Vagina (tissue), 2 donors: ENCODE results near the gene ACY1. TPM values are rescaled to one million over a fixed set of nuclear protein-coding genes. Genes with fewer than 3 reads are reported as not detected.

Experiments
- DNase-seq, 2 donors: peaks; one replicate each; pipeline ENCODE4 v3.0.0-alpha.2; 2017; ENCODE audit errors: extremely low spot score in 2 of 2
- H3K27ac ChIP-seq: fragments of 200-600 bp; sonication (generic); one replicate; pipeline ENCODE4 v1.5.1; 2019
- H3K27me3 ChIP-seq: fragments of 200-600 bp; sonication (generic); one replicate; pipeline ENCODE4 v1.5.1; 2019
- H3K36me3 ChIP-seq, 2 donors: fragments of 200-600 bp; sonication (generic); one replicate each; pipeline ENCODE4 v1.5.1; 2017 to 2019
- H3K4me1 ChIP-seq: fragments of 200-600 bp; sonication (generic); one replicate; pipeline ENCODE4 v1.5.1; 2019
- H3K4me3 ChIP-seq, 2 donors: fragments of 200-600 bp; sonication (generic); 1 replicate in 1 of 2; 2 replicates in 1 of 2; pipeline ENCODE4 v1.5.1; 2016 to 2019
- H3K9me3 ChIP-seq: fragments of 200-600 bp; sonication (generic); one replicate; pipeline ENCODE4 v1.5.1; 2019
- POLR2A ChIP-seq, 2 donors: fragments of 450-650 bp; IDR thresholded peaks; one replicate each; pipeline ENCODE4 v1.6.1; 2017; ENCODE audit warnings: antibody characterized with exemption in 2 of 2, mild to moderate bottlenecking in 2 of 2, moderate library complexity in 2 of 2
- POLR2AphosphoS5 ChIP-seq, 2 donors: sonication (generic); formaldehyde crosslinking; IDR thresholded peaks; one replicate each; pipeline ENCODE4 v1.9.0; 2017; ENCODE audit warnings: antibody characterized with exemption in 2 of 2, mild to moderate bottlenecking in 2 of 2, low read depth in 1 of 2; ENCODE audit not compliant: insufficient read depth in 1 of 2
- intact Hi-C: fragments of 100-400 bp; cut with DNase I; formaldehyde crosslinking; loops from one replicate; pipeline ENCODE4 v1.15.1; 2023
- total RNA-seq: library from RNA; depleted of rRNA; stranded (reverse); fragments of >200 nt; gene quantifications from one replicate; pipeline ENCODE4 v1.2.3, GENCODE V29; 2016
- TF ChIP-seq, protein P1 (sequence below), 3 experiments: fragments of 450-650 bp in 2 of 3; fragments of 200-600 bp in 1 of 3; sonication (generic) in 1 of 3; IDR thresholded peaks; one replicate each; pipeline ENCODE4 v1.5.1; 2017 to 2019; ENCODE audit warnings: antibody characterized with exemption in 3 of 3, mild to moderate bottlenecking in 2 of 3, moderate library complexity in 2 of 3

ACY1 gene
- total RNA-seq, 1 donor from 2014 or later, result 29.7 TPM

DNA sequence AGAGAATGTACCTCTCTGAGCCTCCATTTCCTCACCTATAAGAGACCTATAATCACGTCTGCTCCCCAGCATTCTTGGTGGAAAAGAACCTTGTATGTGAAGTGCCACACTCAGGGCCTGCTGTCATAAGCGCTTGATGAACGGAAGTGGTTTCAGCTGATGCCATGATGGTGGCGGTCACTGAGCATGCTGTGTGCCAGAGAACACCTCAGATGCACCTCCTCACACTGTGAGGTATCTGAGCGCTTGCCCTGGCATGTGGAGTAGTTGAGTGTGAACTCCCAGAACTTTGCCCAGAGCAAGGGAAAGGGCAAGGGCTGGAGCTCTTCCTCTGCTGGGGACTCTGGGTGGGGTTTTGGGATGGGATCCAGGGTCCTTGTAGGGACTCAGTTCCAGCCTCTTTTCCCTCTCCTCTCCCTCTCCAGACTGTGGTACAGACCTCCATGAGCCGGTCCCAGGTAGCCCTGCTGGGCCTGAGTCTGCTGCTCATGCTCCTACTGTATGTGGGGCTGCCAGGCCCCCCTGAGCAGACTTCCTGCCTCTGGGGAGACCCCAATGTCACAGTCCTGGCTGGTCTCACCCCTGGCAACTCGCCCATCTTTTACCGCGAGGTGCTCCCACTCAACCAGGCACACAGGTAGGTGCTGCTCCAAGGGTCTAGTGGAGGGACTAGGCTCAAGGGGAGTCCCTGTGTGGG is 5.7 kb upstream of the ACY1 start:
- no peak for DNase-seq
- Histone ChIP-seq H3K4me1 (peaks cover 42% of the 10 kb centered on the region), H3K4me3 (no peak overlapping the region), H3K27ac (no peak overlapping the region), H3K27me3 (no peaks in the 10 kb centered on the region), H3K9me3 (no peaks in the 10 kb centered on the region), H3K36me3 (no peaks in the 10 kb centered on the region)
- no peak for TF ChIP-seq POLR2A (IDR thresholded peaks at IDR 0.05)
- no peak for TF ChIP-seq POLR2AphosphoS5 (IDR thresholded peaks at IDR 0.05; ENCODE audit: insufficient read depth in 1 of 2, low read depth in 1 of 2)
- TF ChIP-seq, protein P1, sequence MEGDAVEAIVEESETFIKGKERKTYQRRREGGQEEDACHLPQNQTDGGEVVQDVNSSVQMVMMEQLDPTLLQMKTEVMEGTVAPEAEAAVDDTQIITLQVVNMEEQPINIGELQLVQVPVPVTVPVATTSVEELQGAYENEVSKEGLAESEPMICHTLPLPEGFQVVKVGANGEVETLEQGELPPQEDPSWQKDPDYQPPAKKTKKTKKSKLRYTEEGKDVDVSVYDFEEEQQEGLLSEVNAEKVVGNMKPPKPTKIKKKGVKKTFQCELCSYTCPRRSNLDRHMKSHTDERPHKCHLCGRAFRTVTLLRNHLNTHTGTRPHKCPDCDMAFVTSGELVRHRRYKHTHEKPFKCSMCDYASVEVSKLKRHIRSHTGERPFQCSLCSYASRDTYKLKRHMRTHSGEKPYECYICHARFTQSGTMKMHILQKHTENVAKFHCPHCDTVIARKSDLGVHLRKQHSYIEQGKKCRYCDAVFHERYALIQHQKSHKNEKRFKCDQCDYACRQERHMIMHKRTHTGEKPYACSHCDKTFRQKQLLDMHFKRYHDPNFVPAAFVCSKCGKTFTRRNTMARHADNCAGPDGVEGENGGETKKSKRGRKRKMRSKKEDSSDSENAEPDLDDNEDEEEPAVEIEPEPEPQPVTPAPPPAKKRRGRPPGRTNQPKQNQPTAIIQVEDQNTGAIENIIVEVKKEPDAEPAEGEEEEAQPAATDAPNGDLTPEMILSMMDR (IDR thresholded peaks at IDR 0.05), result no peak
- intact Hi-C loops, result no loop called here

DNA sequence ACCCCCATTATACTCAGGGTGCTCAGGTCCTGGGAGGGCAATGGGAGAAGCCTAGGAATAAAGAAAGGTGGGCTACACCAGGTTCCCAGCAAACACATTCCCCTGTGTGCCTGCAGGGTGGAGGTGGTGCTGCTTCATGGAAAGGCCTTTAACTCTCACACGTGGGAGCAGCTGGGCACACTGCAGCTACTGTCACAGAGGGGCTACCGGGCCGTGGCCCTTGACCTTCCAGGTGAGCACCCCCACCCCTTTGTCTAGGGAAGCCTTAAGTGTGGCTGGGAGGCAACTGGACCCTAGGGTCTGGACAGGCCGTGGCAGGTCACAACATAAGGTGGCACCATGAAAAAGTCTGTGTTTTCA is 5.2 kb upstream of the ACY1 start:
- Histone ChIP-seq H3K27me3 (no peaks in the 10 kb centered on the region), H3K36me3 (no peaks in the 10 kb centered on the region), H3K27ac (no peak overlapping the region), H3K4me3 (no peak overlapping the region), H3K4me1 (peaks cover 43% of the 10 kb centered on the region), H3K9me3 (no peaks in the 10 kb centered on the region)
- no peak for DNase-seq
- intact Hi-C loops, result no loop called here
- TF ChIP-seq POLR2AphosphoS5 (IDR thresholded peaks at IDR 0.05; ENCODE audit: insufficient read depth in 1 of 2, low read depth in 1 of 2) (no peak), POLR2A (IDR thresholded peaks at IDR 0.05) (no peak)
- TF ChIP-seq, protein P1 (IDR thresholded peaks at IDR 0.05), result no peak

DNA sequence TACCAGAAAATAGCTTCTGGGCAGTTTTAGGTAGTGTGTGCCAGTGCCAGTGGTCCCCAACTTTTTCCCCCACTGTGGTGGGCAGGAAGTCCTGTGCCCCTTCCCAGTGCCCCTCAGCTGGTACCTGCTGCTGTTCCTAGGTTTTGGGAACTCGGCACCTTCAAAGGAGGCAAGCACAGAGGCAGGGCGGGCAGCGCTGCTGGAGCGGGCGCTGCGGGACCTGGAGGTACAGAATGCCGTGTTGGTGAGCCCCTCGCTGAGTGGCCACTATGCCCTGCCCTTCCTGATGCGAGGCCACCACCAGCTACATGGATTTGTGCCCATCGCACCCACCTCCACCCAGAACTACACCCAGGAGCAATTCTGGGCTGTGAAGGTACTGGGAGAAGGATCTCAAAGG is 3.1 kb upstream of the ACY1 start:
- no peaks in the 10 kb centered on the region for H3K36me3 ChIP-seq
- H3K9me3 ChIP-seq, result no peaks in the 10 kb centered on the region
- no peak for DNase-seq
- intact Hi-C loops, result no loop called here
- no peak overlapping the region for H3K27ac ChIP-seq
- TF ChIP-seq POLR2AphosphoS5 (IDR thresholded peaks at IDR 0.05; ENCODE audit: insufficient read depth in 1 of 2, low read depth in 1 of 2) (no peak), POLR2A (IDR thresholded peaks at IDR 0.05) (no peak)
- TF ChIP-seq, protein P1 (IDR thresholded peaks at IDR 0.05), result no peak
- H3K27me3 ChIP-seq, result no peaks in the 10 kb centered on the region
- peaks cover 35% of the 10 kb centered on the region for H3K4me1 ChIP-seq
- no peak overlapping the region for H3K4me3 ChIP-seq

DNA sequence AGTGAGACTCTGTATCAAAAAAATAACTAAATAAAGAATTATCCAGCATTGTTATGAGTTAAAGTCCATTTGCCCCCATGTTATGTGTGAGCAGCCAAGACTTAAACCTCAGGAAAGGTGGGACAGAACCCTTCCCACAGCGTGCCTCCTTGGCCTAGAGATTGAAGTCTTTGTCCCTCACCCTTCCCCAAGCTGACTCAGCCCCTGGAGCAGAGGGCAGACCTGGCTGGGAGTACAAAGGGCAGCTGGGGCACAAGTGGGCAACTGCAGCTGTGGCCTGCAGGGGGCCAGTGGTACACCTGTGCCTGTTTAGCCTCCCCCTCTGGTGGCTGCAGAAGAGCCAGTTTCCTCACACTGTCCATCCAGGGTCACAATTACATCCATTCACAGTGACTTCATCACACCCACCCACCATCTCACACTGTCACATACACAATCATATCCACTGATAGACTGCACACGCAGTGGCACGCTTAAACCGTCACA is 940 bp upstream of the ACY1 start:
- intact Hi-C loops, result no loop called here
- H3K9me3 ChIP-seq, result no peaks in the 10 kb centered on the region
- peak overlapping the region; percentile 91 for H3K27ac ChIP-seq
- no peaks in the 10 kb centered on the region for H3K36me3 ChIP-seq
- H3K4me3 ChIP-seq, result peak overlapping the region; percentile 53 to 60
- peaks cover 28% of the 10 kb centered on the region for H3K4me1 ChIP-seq
- no peaks in the 10 kb centered on the region for H3K27me3 ChIP-seq
- TF ChIP-seq, protein P1 (IDR thresholded peaks at IDR 0.05), result peak in 1 of 3 experiments; percentile 21
- no peak for TF ChIP-seq POLR2A (IDR thresholded peaks at IDR 0.05)
- no peak for DNase-seq

DNA sequence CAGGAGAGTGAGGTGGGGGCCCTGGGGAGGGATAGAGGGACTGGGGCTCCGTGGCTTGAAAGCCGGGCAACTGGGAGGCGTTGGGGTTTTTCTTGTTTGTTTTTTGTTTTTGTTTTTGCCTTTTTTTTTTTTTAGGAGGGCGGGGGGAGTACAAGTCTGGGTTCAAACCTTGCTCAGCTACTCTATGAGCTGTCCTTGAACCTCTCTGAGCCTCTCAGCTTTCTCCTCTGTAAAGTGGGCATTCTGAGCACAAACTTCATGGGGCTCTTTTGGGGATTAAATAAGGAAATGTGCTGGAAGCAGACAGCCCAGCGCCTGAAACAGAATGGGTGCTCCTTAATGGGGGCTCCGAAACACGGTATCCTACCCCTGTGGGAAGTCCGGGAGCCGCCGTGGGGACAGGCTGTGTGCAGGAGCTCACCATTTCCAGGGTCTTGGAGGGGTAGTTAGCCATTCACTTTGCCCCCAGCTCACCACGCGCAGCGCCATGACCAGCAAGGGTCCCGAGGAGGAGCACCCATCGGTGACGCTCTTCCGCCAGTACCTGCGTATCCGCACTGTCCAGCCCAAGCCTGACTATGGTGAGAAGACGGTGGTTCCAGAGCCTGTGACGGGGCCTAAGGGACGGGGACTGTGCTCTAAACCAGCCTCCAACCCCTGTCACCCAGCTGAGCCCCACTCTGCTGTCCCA is 388 bp downstream of the ACY1 start:
- intact Hi-C loops, result no loop called here
- Histone ChIP-seq H3K4me3 (peak overlapping the region; percentile 53 to 60), H3K4me1 (peaks cover 28% of the 10 kb centered on the region)

More for the DNA sequence above, 388 bp downstream of the ACY1 start:
- H3K9me3 ChIP-seq, result no peaks in the 10 kb centered on the region
- no peaks in the 10 kb centered on the region for H3K36me3 ChIP-seq
- H3K27me3 ChIP-seq, result no peaks in the 10 kb centered on the region
- peak overlapping the region; percentile 91 for H3K27ac ChIP-seq
- no peak for DNase-seq
- TF ChIP-seq POLR2AphosphoS5 (IDR thresholded peaks at IDR 0.05; ENCODE audit: insufficient read depth in 1 of 2, low read depth in 1 of 2), result no peak
- TF ChIP-seq POLR2A (IDR thresholded peaks at IDR 0.05), result no peak
- TF ChIP-seq, protein P1 (IDR thresholded peaks at IDR 0.05), result no peak
